ENCODE data around the gene SLC47A2.

The SLC47A2 gene

GRCh38 chr17:19713901-19714361 lies 2.5 kb downstream of the SLC47A2 start:
- ATAC-seq (ENCODE audit: insufficient read depth, low read depth) = no peak
- DNase-seq = no peak
- no peak overlapping the region for H3K27ac ChIP-seq (ENCODE audit: low read length)
- no peak overlapping the region for H2AFZ ChIP-seq (ENCODE audit: low read depth, low read length)
- H3K9me3 ChIP-seq (ENCODE audit: insufficient read depth, low read length, severe bottlenecking) = no peaks in the 10 kb centered on the region
- H3K9ac ChIP-seq (ENCODE audit: low read depth, low read length) = no peak overlapping the region
- no peak overlapping the region for H3K4me2 ChIP-seq (ENCODE audit: insufficient read depth, low read length)
- no peak overlapping the region for H3K4me3 ChIP-seq (ENCODE audit: low read depth in 1 of 2, low read length in 2 of 2)
- no peak for TF ChIP-seq EZH2 (IDR thresholded peaks at IDR 0.05; ENCODE audit: borderline replicate concordance, low read depth, low read length, severe bottlenecking)
- TF ChIP-seq, protein P1, sequence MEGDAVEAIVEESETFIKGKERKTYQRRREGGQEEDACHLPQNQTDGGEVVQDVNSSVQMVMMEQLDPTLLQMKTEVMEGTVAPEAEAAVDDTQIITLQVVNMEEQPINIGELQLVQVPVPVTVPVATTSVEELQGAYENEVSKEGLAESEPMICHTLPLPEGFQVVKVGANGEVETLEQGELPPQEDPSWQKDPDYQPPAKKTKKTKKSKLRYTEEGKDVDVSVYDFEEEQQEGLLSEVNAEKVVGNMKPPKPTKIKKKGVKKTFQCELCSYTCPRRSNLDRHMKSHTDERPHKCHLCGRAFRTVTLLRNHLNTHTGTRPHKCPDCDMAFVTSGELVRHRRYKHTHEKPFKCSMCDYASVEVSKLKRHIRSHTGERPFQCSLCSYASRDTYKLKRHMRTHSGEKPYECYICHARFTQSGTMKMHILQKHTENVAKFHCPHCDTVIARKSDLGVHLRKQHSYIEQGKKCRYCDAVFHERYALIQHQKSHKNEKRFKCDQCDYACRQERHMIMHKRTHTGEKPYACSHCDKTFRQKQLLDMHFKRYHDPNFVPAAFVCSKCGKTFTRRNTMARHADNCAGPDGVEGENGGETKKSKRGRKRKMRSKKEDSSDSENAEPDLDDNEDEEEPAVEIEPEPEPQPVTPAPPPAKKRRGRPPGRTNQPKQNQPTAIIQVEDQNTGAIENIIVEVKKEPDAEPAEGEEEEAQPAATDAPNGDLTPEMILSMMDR (IDR thresholded peaks at IDR 0.05; ENCODE audit: borderline replicate concordance, extremely low read depth, low read length, poor library complexity, severe bottlenecking) = no peak
- no peaks in the 10 kb centered on the region for H3K36me3 ChIP-seq (ENCODE audit: insufficient read depth, low read length)
- H4K20me1 ChIP-seq (ENCODE audit: insufficient read depth, low read length) = peaks cover 3% of the 10 kb centered on the region; the same call in 1 of the 2 replicates
- H3K27me3 ChIP-seq (ENCODE audit: insufficient read depth, low read length, poor library complexity) = peaks cover 6% of the 10 kb centered on the region
- H3K4me1 ChIP-seq (ENCODE audit: insufficient read depth, low read length) = no peaks in the 10 kb centered on the region
- H3K79me2 ChIP-seq (ENCODE audit: insufficient read depth, low read length) = no peaks in the 10 kb centered on the region

GRCh38 chr17:19713462-19713861 lies 2.9 kb downstream of the SLC47A2 start:
- no peaks in the 10 kb centered on the region for H3K36me3 ChIP-seq (ENCODE audit: insufficient read depth, low read length)
- no peak for DNase-seq
- H3K79me2 ChIP-seq (ENCODE audit: insufficient read depth, low read length) = no peaks in the 10 kb centered on the region
- no peak overlapping the region for H3K4me2 ChIP-seq (ENCODE audit: insufficient read depth, low read length)
- H3K9me3 ChIP-seq (ENCODE audit: insufficient read depth, low read length, severe bottlenecking) = no peaks in the 10 kb centered on the region
- H3K4me1 ChIP-seq (ENCODE audit: insufficient read depth, low read length) = no peaks in the 10 kb centered on the region
- TF ChIP-seq, protein P1 (IDR thresholded peaks at IDR 0.05; ENCODE audit: borderline replicate concordance, extremely low read depth, low read length, poor library complexity, severe bottlenecking) = no peak
- TF ChIP-seq EZH2 (IDR thresholded peaks at IDR 0.05; ENCODE audit: borderline replicate concordance, low read depth, low read length, severe bottlenecking) = no peak
- ATAC-seq (ENCODE audit: insufficient read depth, low read depth) = no peak
- peaks cover 3% of the 10 kb centered on the region; the same call in 1 of the 2 replicates for H4K20me1 ChIP-seq (ENCODE audit: insufficient read depth, low read length)
- peaks cover 8% of the 10 kb centered on the region for H3K27me3 ChIP-seq (ENCODE audit: insufficient read depth, low read length, poor library complexity)
- no peak overlapping the region for H3K4me3 ChIP-seq (ENCODE audit: low read depth in 1 of 2, low read length in 2 of 2)
- H3K9ac ChIP-seq (ENCODE audit: low read depth, low read length) = no peak overlapping the region
- no peak overlapping the region for H3K27ac ChIP-seq (ENCODE audit: low read length)
- no peak overlapping the region for H2AFZ ChIP-seq (ENCODE audit: low read depth, low read length)

DNA sequence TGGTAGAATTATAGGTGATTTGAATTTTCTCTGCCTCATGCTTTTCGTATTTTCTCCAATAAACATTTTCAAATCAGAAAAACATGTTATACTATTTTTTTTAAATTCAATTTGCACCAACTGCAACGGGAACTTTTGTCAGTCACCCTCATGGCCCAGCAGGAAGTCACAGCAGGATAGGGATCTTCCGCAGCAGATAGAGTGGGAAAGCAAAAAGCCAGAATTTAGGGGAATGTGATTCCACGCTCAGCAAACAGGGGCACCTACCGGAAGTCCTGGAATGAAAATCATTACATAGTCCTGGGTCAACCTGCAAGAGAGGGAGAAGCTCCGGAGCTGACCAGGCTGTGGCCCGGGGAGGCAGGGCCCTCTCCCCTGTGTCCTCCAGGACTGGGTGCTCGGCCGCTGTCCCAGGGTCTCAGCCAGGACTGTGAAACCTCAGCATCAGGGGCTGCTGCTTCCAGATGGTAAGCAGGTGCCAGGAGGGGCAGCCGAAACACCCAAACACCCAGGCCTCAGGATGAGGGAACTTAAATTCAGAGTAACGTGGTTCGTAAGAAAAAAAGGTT lies 3.9 kb downstream of the SLC47A2 start:
- Histone ChIP-seq H3K27ac (ENCODE audit: low read length) (no peak overlapping the region), H3K4me2 (ENCODE audit: insufficient read depth, low read length) (no peak overlapping the region), H3K9me3 (ENCODE audit: insufficient read depth, low read length, severe bottlenecking) (no peaks in the 10 kb centered on the region), H3K27me3 (ENCODE audit: insufficient read depth, low read length, poor library complexity) (peaks cover 8% of the 10 kb centered on the region), H3K4me1 (ENCODE audit: insufficient read depth, low read length) (no peaks in the 10 kb centered on the region), H3K79me2 (ENCODE audit: insufficient read depth, low read length) (no peaks in the 10 kb centered on the region), H3K36me3 (ENCODE audit: insufficient read depth, low read length) (no peaks in the 10 kb centered on the region), H4K20me1 (ENCODE audit: insufficient read depth, low read length) (no peaks in the 10 kb centered on the region), H2AFZ (ENCODE audit: low read depth, low read length) (no peak overlapping the region), H3K4me3 (ENCODE audit: low read depth in 1 of 2, low read length in 2 of 2) (no peak overlapping the region), H3K9ac (ENCODE audit: low read depth, low read length) (no peak overlapping the region)
- ATAC-seq (ENCODE audit: insufficient read depth, low read depth) (no peak), DNase-seq (no peak)
- no peak for TF ChIP-seq EZH2 (IDR thresholded peaks at IDR 0.05; ENCODE audit: borderline replicate concordance, low read depth, low read length, severe bottlenecking)
- TF ChIP-seq, protein P1 (IDR thresholded peaks at IDR 0.05; ENCODE audit: borderline replicate concordance, extremely low read depth, low read length, poor library complexity, severe bottlenecking) = no peak

Data from DND-41 (cell line).